Measurements from ENCODE around the gene DNM3. TPM values are rescaled to one million over a fixed set of nuclear protein-coding genes. Genes with fewer than 3 reads are reported as not detected.
A peak's percentile ranks its signal among the peaks of the same experiment; 100 is the strongest.

The DNM3 gene
- total and polyA plus RNA-seq, 2 experiments from 2014 or later: 5.2 to 12.2 TPM

DNA sequence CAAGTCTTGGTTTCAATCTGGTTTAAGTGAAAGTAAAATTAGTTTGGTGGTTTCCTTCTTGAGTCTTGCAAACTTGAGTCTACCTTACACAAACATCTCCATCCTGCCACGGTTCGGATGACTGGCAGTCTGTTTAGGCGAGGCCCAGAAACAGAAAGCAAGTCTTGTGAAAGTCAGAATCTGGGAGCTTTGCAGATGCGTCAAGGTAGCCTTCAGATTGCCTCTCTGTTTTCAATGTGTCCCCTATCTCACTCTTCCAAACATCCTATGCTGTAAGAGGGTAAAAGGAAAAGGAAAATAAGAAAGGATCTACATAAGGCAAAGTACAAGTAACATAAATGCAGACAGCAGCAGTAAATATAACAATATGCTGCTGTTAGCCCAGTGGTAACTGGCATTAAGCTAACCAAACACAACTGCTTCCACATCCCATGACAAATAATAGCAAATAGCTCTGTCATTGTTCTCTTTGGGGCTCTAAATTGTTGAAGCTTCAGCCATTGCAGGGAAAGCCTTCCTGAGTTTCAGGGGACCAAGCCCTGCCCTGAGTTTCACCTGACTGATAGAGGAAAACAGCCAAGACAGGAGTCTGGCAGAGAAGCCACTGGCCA lies 552.9 kb downstream of the DNM3 start (continued):
- TF ChIP-seq ZNF114 (CRISPR knock-in tag; IDR thresholded peaks at IDR 0.05) (no peak), JUNB (IDR thresholded peaks at IDR 0.05; ENCODE audit: unreplicated experiment) (no peak), EZH2phosphoT487 (IDR thresholded peaks at IDR 0.05; ENCODE audit: unreplicated experiment) (no peak), POLR2AphosphoS5 (IDR thresholded peaks at IDR 0.05; ENCODE audit: low read depth) (no peak), EZH2 (IDR thresholded peaks at IDR 0.05; ENCODE audit: low read depth, unreplicated experiment) (no peak), NANOG (IDR thresholded peaks at IDR 0.05; ENCODE audit: borderline replicate concordance) (no peak), STAT1 (IDR thresholded peaks at IDR 0.05; ENCODE audit: unreplicated experiment) (no peak)
- TF ChIP-seq, protein P1, sequence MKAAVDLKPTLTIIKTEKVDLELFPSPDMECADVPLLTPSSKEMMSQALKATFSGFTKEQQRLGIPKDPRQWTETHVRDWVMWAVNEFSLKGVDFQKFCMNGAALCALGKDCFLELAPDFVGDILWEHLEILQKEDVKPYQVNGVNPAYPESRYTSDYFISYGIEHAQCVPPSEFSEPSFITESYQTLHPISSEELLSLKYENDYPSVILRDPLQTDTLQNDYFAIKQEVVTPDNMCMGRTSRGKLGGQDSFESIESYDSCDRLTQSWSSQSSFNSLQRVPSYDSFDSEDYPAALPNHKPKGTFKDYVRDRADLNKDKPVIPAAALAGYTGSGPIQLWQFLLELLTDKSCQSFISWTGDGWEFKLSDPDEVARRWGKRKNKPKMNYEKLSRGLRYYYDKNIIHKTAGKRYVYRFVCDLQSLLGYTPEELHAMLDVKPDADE (IDR thresholded peaks at IDR 0.05): no peak
- TF ChIP-seq, protein P2, sequence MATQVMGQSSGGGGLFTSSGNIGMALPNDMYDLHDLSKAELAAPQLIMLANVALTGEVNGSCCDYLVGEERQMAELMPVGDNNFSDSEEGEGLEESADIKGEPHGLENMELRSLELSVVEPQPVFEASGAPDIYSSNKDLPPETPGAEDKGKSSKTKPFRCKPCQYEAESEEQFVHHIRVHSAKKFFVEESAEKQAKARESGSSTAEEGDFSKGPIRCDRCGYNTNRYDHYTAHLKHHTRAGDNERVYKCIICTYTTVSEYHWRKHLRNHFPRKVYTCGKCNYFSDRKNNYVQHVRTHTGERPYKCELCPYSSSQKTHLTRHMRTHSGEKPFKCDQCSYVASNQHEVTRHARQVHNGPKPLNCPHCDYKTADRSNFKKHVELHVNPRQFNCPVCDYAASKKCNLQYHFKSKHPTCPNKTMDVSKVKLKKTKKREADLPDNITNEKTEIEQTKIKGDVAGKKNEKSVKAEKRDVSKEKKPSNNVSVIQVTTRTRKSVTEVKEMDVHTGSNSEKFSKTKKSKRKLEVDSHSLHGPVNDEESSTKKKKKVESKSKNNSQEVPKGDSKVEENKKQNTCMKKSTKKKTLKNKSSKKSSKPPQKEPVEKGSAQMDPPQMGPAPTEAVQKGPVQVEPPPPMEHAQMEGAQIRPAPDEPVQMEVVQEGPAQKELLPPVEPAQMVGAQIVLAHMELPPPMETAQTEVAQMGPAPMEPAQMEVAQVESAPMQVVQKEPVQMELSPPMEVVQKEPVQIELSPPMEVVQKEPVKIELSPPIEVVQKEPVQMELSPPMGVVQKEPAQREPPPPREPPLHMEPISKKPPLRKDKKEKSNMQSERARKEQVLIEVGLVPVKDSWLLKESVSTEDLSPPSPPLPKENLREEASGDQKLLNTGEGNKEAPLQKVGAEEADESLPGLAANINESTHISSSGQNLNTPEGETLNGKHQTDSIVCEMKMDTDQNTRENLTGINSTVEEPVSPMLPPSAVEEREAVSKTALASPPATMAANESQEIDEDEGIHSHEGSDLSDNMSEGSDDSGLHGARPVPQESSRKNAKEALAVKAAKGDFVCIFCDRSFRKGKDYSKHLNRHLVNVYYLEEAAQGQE (IDR thresholded peaks at IDR 0.05; ENCODE audit: unreplicated experiment): no peak

DNA sequence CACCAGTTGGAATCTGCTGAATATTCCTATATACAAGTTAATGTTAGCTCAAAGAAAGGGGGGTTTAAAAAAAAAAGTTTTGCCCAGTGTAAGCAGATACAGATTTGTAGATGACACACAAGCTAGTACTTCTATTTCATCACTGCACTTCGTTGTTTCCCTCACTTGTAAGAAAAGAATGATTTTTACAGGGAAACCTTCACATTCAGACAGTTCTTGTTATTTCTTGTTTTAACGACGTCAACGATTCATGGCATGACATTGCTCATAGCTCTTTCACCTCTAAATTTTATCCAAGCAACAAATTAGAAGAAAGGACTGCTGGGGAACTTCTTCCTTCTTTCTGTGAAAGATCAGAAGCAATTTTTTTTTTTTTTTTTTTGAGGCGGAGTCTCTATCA lies 553.5 kb downstream of the DNM3 start:
- Histone ChIP-seq H2AFZ (no peak overlapping the region), H3K4me3 (no peak overlapping the region), H3K79me2 (replicated peaks; ENCODE audit: insufficient read depth) (no peaks in the 10 kb centered on the region), H3K9me2 (ENCODE audit: insufficient read depth) (no peaks in the 10 kb centered on the region), H3K36me3 (ENCODE audit: insufficient read depth) (no peaks in the 10 kb centered on the region), H3K27ac (ENCODE audit: low read depth) (peak overlapping the region; percentile 37; the same call in 1 of the 2 replicates), H3F3A (replicated peaks; ENCODE audit: low read depth) (no peaks in the 10 kb centered on the region), H3K27me3 (ENCODE audit: insufficient read depth) (no peaks in the 10 kb centered on the region), H3K4me1 (ENCODE audit: insufficient read depth) (peaks cover 42% of the 10 kb centered on the region), H3K4me2 (no peak overlapping the region; the same call in 1 of the 2 replicates), H4K20me1 (replicated peaks; ENCODE audit: insufficient read depth) (no peaks in the 10 kb centered on the region)
- peaks cover 46% of the 10 kb centered on the region for H3K4me1 Mint-ChIP-seq
- no peaks in the 10 kb centered on the region; the same call in 2 of the 3 replicates for H3K9me3 Mint-ChIP-seq
- no peaks in the 10 kb centered on the region for H3K36me3 Mint-ChIP-seq (ENCODE audit: low read depth)
- no peak for ATAC-seq
- no peak overlapping the region for H3K4me3 Mint-ChIP-seq
- peak overlapping the region; percentile 57; the same call in 1 of the 2 replicates for H3K27ac Mint-ChIP-seq
- no peak for DNase-seq (ENCODE audit: low spot score)
- H3K27me3 Mint-ChIP-seq (ENCODE audit: insufficient read depth, low read depth, poor library complexity): no peaks in the 10 kb centered on the region
- TF ChIP-seq, protein P1 (IDR thresholded peaks at IDR 0.05): no peak
- TF ChIP-seq CREB1 (CRISPR knock-in tag; IDR thresholded peaks at IDR 0.05; ENCODE audit: low read depth) (no peak), EZH2phosphoT487 (IDR thresholded peaks at IDR 0.05; ENCODE audit: unreplicated experiment) (no peak), EZH2 (IDR thresholded peaks at IDR 0.05; ENCODE audit: low read depth, unreplicated experiment) (no peak), ZNF114 (CRISPR knock-in tag; IDR thresholded peaks at IDR 0.05) (no peak), ZNF331 (CRISPR knock-in tag; IDR thresholded peaks at IDR 0.05; ENCODE audit: low read depth) (no peak), NANOG (IDR thresholded peaks at IDR 0.05; ENCODE audit: borderline replicate concordance) (no peak), STAT1 (IDR thresholded peaks at IDR 0.05; ENCODE audit: unreplicated experiment) (no peak), JUNB (IDR thresholded peaks at IDR 0.05; ENCODE audit: unreplicated experiment) (no peak)
- TF ChIP-seq, protein P3, sequence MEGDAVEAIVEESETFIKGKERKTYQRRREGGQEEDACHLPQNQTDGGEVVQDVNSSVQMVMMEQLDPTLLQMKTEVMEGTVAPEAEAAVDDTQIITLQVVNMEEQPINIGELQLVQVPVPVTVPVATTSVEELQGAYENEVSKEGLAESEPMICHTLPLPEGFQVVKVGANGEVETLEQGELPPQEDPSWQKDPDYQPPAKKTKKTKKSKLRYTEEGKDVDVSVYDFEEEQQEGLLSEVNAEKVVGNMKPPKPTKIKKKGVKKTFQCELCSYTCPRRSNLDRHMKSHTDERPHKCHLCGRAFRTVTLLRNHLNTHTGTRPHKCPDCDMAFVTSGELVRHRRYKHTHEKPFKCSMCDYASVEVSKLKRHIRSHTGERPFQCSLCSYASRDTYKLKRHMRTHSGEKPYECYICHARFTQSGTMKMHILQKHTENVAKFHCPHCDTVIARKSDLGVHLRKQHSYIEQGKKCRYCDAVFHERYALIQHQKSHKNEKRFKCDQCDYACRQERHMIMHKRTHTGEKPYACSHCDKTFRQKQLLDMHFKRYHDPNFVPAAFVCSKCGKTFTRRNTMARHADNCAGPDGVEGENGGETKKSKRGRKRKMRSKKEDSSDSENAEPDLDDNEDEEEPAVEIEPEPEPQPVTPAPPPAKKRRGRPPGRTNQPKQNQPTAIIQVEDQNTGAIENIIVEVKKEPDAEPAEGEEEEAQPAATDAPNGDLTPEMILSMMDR (conservative IDR thresholded peaks at IDR 0.05; ENCODE audit: low read depth in 2 of 2): no peak
